Thymus (tissue), 11 donors: ENCODE results near the gene DLX4. TPM values are rescaled to one million over a fixed set of nuclear protein-coding genes. Genes with fewer than 3 reads are reported as not detected.

Source experiments
- DNase-seq, 9 donors: peaks; one replicate each; pipeline ENCODE4 v3.0.0-alpha.2; 2013; ENCODE audit warnings: low spot score in 9 of 9, low read depth in 6 of 9, missing footprints in 1 of 9
- H3K27ac ChIP-seq, 2 donors: one replicate each; pipeline ENCODE4 v1.5.1; 2013; ENCODE audit warnings: control low read depth in 1 of 2, low read depth in 1 of 2, low read length in 1 of 2, mild to moderate bottlenecking in 1 of 2, moderate library complexity in 1 of 2
- H3K27me3 ChIP-seq, 2 donors: one replicate each; pipeline ENCODE4 v1.5.1; 2013; ENCODE audit warnings: low read length in 1 of 2; ENCODE audit not compliant: control insufficient read depth in 2 of 2, insufficient read depth in 1 of 2
- H3K36me3 ChIP-seq, 2 donors: one replicate each; pipeline ENCODE4 v1.5.1; 2013; ENCODE audit warnings: low read length in 1 of 2, mild to moderate bottlenecking in 1 of 2, moderate library complexity in 1 of 2; ENCODE audit not compliant: control insufficient read depth in 2 of 2, insufficient read depth in 2 of 2
- H3K4me1 ChIP-seq, 2 donors: one replicate each; pipeline ENCODE4 v1.5.1; 2013; ENCODE audit warnings: low read length in 2 of 2; ENCODE audit not compliant: control insufficient read depth in 2 of 2, insufficient read depth in 2 of 2
- H3K4me3 ChIP-seq, 2 donors: one replicate each; pipeline ENCODE4 v1.5.1; 2013; ENCODE audit warnings: low read length in 2 of 2, control low read depth in 1 of 2, mild to moderate bottlenecking in 1 of 2
- H3K9me3 ChIP-seq, 2 donors: one replicate each; pipeline ENCODE4 v1.5.1; 2013; ENCODE audit warnings: low read length in 1 of 2, mild to moderate bottlenecking in 1 of 2; ENCODE audit not compliant: control insufficient read depth in 2 of 2, insufficient read depth in 1 of 2
- WGBS: extraction: QIAGEN DNeasy Blood & Tissue Kit; methylation state at CpG from one replicate; pipeline ENCODE4 v1.1.7; 2013; 5-methylcytosine and 5-hydroxymethylcytosine counted together
- polyA plus RNA-seq: library from polyadenylated mRNA; stranded (reverse); fragments of 200-250 nt; gene quantifications from one replicate; pipeline ENCODE4 v1.2.3, GENCODE V29; 2013
- total RNA-seq: library from RNA; stranded (reverse); fragments of 120-200 nt; gene quantifications from one replicate; pipeline ENCODE4 v1.2.4, GENCODE V29; 2013
- donor health status: healthy.

Gene DLX4
- total and polyA plus RNA-seq, 2 donors, result 0.09 to 0.46 TPM

DNA sequence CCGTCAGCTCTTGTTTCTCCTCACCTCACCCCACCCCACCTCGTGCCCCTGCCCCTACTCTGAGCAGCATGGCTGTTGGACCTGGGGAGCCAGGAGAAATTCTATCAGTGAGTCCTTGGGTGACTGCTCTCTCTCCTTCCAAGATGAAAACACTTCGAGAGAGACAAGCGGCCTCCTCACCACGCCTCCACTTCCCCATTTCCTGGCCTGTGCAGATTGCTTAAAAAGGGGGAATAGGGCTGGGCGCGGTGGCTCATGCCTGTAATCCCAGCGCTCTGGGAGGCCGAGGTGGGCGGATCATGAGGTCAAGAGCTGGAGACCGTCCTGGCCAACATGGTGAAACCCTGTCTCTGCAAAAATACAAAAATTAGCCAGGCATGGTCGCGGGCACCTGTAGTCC is 9.5 kb downstream of the DLX4 start:
- no peaks in the 10 kb centered on the region for H3K9me3 ChIP-seq
- 59% methylated on average over 13 of the region's 13 CpGs for WGBS
- no peak overlapping the region for H3K27ac ChIP-seq
- H3K4me3 ChIP-seq, result no peak overlapping the region
- no peaks in the 10 kb centered on the region for H3K36me3 ChIP-seq
- peaks cover 0 to 6% of the 10 kb centered on the region in 2 donors for H3K4me1 ChIP-seq
- no peak for DNase-seq
- H3K27me3 ChIP-seq, result peaks cover 27 to 87% of the 10 kb centered on the region in 2 donors

DNA sequence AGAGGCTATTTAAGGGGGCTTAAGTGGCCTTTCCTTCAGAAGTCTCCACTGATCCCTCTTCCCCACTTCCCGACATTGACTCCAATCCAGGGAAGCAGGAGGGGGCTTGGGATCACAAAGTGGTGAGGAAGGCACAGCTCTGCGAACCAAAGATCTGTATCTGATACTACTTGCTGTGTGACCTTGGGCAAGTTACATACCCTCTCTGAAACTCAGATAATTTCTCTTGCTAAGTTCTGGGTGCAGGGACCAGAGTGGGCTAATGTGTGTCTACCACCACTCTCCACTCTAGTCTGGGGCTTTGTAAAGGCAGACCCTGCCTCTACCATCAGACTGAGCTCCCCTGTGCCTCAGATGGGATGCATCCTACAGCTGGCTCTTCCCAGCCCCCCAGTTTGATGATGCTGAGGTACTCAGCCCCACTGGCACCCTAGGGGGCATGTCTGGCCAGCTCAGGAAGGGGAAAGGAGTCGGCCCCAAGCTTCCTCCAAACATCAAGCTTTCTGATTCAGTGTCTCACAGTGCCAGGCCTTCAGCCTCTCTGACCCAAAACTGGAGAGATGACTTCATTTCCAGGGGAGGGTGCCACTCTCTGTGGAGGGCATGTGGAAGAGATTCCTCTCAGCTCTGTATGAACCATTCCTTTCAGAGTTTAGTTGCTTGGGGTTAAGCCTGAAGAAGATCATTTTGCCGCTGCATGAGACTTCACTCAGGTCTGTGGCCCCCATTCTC is 10.9 kb downstream of the DLX4 start:
- Histone ChIP-seq H3K27me3 (peaks cover 15 to 82% of the 10 kb centered on the region in 2 donors), H3K9me3 (no peaks in the 10 kb centered on the region), H3K4me3 (no peak overlapping the region), H3K36me3 (no peaks in the 10 kb centered on the region), H3K4me1 (peaks cover 0 to 6% of the 10 kb centered on the region in 2 donors), H3K27ac (no peak overlapping the region)
- WGBS, result 89% methylated on average over 4 of the region's 4 CpGs
- DNase-seq, result no peak

DNA sequence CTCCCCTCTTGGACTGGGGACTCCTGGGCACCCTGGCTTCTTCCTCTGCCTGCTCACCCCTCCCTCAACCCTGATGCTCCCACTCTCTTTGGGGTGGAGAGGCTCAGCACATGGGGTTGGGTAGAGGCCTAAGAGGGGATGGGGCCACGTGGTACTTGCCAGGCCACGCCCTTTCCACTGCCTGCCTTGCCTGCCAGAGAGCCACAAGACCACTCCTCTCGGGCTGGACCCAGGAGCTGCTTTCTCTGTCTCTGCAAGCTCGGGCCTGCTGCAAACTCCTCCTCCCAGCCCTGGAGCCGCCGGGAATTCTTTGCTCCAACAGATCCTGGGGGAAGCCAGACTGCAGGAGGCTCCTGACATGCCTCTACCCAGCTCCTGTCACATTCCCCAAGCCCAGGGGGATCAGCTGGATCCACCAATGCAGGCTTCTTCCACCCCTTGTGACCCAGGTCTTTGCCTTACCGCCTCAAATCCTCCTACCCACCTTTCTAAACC is 11.8 kb downstream of the DLX4 start:
- no peak for DNase-seq
- Histone ChIP-seq H3K4me3 (no peak overlapping the region), H3K9me3 (no peaks in the 10 kb centered on the region), H3K4me1 (peaks cover 0 to 6% of the 10 kb centered on the region in 2 donors), H3K36me3 (no peaks in the 10 kb centered on the region), H3K27ac (no peak overlapping the region), H3K27me3 (peaks cover 11 to 80% of the 10 kb centered on the region in 2 donors)
- 84% methylated on average over 7 of the region's 7 CpGs for WGBS

DNA sequence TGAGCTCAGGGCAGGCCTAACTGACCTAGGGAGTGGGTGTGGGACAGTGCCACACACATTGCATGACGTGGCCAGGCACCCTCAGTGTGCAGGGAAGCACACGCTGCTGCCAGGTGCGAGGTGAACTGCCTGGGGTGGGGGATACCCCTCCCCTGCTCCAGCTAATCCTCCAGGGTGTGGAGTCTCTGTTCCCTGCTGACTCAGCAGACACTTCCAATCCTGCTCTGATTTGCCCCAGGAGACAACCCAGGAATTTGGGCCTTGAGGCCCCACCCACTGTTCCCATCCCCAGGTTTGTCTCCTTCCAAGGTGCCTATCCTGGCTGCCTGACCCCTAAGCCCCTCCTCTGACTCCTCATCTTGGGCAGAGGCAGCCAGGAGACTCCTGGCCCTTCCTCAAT is 15.3 kb downstream of the DLX4 start:
- 79% methylated on average over 3 of the region's 3 CpGs for WGBS
- DNase-seq, result no peak
- peaks cover 0 to 2% of the 10 kb centered on the region in 2 donors for H3K4me1 ChIP-seq
- no peak overlapping the region for H3K27ac ChIP-seq
- H3K4me3 ChIP-seq, result no peak overlapping the region
- peaks cover 10 to 82% of the 10 kb centered on the region in 2 donors for H3K27me3 ChIP-seq
- no peaks in the 10 kb centered on the region for H3K36me3 ChIP-seq
- H3K9me3 ChIP-seq, result no peaks in the 10 kb centered on the region

DNA sequence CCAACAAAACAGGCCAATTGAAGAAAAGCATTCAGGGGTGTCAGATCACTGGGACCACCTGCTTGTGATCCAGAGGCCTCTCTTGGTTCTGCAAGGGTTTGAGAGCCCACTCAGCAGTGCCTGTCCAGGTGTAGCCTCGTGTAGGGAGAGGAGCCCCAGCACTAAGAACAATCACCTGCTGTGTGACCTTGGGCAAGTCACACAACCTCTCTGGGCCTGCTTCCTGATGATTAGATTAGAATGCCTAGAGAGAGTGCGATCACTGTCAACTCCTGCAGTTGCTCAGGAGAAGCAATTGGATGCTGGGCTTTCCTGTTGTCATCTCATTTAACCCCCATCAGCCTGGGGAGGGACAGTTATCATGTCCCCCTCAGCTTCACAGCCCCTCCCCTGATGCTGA is 15.8 kb downstream of the DLX4 start:
- WGBS, result 68% methylated on average over 2 of the region's 2 CpGs
- peaks cover 14 to 82% of the 10 kb centered on the region in 2 donors for H3K27me3 ChIP-seq

DNA sequence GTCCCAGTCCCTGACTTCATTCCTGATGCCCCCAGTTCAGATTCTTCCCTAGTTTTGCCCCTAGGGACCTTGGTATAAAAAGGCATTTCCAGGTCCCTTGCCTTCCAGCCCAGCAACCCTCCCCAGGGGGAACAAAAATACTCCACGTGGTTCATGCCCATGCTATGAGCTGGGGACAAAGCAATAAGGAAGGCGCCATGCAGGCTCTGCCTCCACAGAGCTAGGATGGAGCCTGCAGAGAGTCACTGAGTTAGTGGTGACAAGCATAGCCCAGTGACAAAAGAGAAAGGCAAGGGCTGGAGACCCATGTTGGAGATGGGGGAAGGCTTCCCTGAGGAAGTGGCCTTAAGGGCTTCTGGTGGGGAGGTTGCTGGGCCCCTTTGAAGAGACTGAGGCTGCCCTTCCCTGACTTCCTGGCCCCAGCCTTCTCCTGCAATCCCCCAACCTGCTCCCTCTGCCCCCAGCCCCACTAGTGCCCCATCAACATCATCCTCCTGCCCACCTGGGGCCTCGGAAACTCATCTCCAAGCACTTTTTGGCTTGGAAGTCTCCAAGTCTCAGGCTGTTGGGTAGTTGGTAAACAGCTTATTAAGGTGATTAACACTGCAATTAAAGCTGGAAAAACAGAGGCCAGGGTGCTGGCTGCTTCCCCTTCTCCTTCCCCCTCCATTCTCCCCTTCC is 16.5 kb downstream of the DLX4 start:
- H3K9me3 ChIP-seq, result no peaks in the 10 kb centered on the region
- DNase-seq, result no peak
- H3K27ac ChIP-seq, result no peak overlapping the region
- peaks cover 0 to 1% of the 10 kb centered on the region in 2 donors for H3K4me1 ChIP-seq
- H3K27me3 ChIP-seq, result peaks cover 20 to 82% of the 10 kb centered on the region in 2 donors
- 72% methylated on average over 3 of the region's 3 CpGs for WGBS
- no peaks in the 10 kb centered on the region for H3K36me3 ChIP-seq
- no peak overlapping the region for H3K4me3 ChIP-seq

More for the DNA sequence above, 15.8 kb downstream of the DLX4 start:
- H3K36me3 ChIP-seq, result no peaks in the 10 kb centered on the region
- no peaks in the 10 kb centered on the region for H3K9me3 ChIP-seq
- no peak overlapping the region for H3K4me3 ChIP-seq
- DNase-seq, result no peak
- peaks cover 0 to 2% of the 10 kb centered on the region in 2 donors for H3K4me1 ChIP-seq
- H3K27ac ChIP-seq, result no peak overlapping the region

DNA sequence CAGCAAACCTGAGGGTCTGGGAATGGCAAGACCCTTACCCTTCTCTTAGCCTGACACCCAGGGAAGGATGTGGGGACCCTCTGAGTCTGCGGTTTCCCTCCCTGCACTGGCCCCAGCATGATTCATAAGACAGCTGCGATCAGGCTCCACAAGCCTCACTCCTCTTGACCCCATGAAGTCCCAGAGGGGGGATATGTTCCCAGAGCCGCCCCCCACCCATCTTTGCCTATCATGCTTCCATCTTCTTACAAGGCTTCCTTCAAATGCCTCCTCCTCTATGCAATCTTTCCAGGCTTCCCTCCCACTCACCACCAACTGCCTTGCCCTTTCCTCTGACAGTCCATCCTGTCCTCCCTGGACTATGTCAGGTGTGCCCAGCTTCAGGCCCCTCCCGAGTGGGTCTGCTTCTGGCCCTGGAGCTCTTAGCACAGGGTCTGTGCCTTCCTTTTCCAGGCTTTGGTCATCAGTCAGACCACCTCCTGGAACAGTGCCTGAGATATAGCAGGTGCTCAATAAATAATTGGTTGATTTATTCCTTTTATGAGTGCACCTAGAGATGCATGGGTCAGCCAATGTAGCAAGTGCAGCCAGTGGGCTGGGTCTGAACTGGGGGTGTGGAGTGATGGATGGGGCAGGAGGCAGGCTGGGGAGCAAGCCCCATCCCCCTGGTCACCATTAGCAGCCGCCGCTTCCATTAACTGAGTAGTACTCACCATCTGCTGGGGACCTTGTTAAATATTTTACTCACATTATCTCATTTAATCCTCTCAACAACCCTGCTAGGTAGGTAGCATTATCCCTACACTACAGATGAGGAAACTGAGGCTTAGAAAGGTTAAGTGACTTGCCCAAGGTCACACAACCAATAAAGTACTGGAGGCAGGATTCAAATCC is 17.7 kb downstream of the DLX4 start:
- no peak overlapping the region for H3K27ac ChIP-seq
- H3K4me1 ChIP-seq, result no peaks in the 10 kb centered on the region
- no peak for DNase-seq
- no peaks in the 10 kb centered on the region for H3K36me3 ChIP-seq
- no peak overlapping the region for H3K4me3 ChIP-seq
- 75% methylated on average over 6 of the region's 6 CpGs for WGBS
- peaks cover 30 to 82% of the 10 kb centered on the region in 2 donors for H3K27me3 ChIP-seq
- H3K9me3 ChIP-seq, result peaks cover 0 to 3% of the 10 kb centered on the region in 2 donors

DNA sequence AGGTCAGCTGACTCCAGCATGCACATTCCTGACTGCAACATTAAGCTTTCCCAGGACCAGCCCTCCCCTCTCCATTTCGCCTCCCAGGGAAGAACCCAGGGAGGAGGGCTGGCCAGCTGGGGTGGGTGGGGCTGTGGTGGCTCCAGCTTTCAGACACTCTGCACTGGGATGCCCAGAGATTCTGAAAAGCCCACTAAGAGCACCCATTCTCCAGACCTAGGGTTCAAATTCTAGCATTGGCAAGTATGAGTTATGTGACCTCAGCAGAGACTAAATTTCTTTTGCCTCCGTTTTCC is 18.2 kb downstream of the DLX4 start:
- WGBS, result 88% methylated on average over 2 of the region's 2 CpGs
- H3K9me3 ChIP-seq, result peaks cover 0 to 3% of the 10 kb centered on the region in 2 donors
- H3K4me3 ChIP-seq, result no peak overlapping the region
- no peaks in the 10 kb centered on the region for H3K36me3 ChIP-seq
- no peaks in the 10 kb centered on the region for H3K4me1 ChIP-seq
- DNase-seq, result no peak
- no peak overlapping the region for H3K27ac ChIP-seq
- H3K27me3 ChIP-seq, result peaks cover 35 to 84% of the 10 kb centered on the region in 2 donors
